SH-SY5Y (cell line): ENCODE measurements around the gene TRIM44.

Source experiments
- GATA2 ChIP-seq: IDR thresholded peaks from 2 replicates; pipeline ENCODE4 v1.6.1; 2011; ENCODE audit warnings: mild to moderate bottlenecking, low read depth, low read length
- GATA3 ChIP-seq: IDR thresholded peaks from 2 replicates; pipeline ENCODE4 v1.6.1; 2011; ENCODE audit warnings: low read depth, mild to moderate bottlenecking, low read length, moderate library complexity

DNA sequence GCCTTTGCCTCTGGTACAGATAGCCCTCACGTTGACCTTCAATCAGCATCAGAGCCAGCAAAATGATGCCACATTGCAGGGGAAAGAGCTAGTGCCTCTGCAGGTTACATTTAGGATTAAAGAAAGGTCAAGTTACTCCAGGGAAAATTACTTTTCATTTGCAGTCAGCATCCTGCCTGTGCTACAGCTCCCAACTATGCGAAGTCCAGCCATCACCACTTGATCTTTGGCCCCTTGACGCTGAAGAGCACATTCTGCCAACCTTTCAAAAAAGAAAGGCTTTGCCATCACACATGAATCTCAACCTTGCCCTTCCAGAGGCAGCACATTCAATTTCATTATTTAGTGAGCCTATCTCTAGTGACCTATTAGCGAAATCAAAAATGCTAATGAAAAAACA lies 33.1 kb upstream of the TRIM44 start:
- no peak for TF ChIP-seq GATA3
- no peak for TF ChIP-seq GATA2
